CD4-positive, alpha-beta T cell (primary cell): ENCODE measurements around the gene MMADHC. TPM values are rescaled to one million over a fixed set of nuclear protein-coding genes. Genes with fewer than 3 reads are reported as not detected.
"Not testable (repeated sequence)": the region's sequence is repeated elsewhere in the genome, so short reads cannot be mapped to it uniquely, and the experiment has no call there.

ENCODE experiments used
- ATAC-seq: fragments of 200-7000 bp; cut with Tn5 transposase; one replicate; pipeline ENCODE4 v1.10.0; 2022; ENCODE audit warnings: mild to moderate bottlenecking; ENCODE audit not compliant: poor library complexity
- CTCF ChIA-PET: fragments of 350-600 bp; sonication (Branson Sonifier 250); formaldehyde crosslinking; loops from one replicate; lab custom pipeline; 2021; ENCODE audit warnings: antibody characterized with exemption, inconsistent platforms; lab: Charles Lee
- POLR2A ChIA-PET: fragments of 350-600 bp; sonication (Branson Sonifier 250); formaldehyde crosslinking; loops from one replicate; lab custom pipeline; 2021; ENCODE audit warnings: antibody characterized with exemption, inconsistent platforms; lab: Charles Lee
- DNase-seq, 14 experiments: peaks; one replicate each; pipeline ENCODE4 v3.0.0-alpha.2; 2013 to 2020; ENCODE audit warnings: mixed read lengths in 2 of 14
- H3K27ac ChIP-seq, 2 donors: one replicate each; pipeline versions ENCODE4 v1.5.1 to v1.7.0; 2013; ENCODE audit warnings: low read length in 2 of 2, low read depth in 1 of 2, mild to moderate bottlenecking in 1 of 2
- H3K27me3 ChIP-seq, 2 experiments: 1 replicate in 1 of 2; 2 replicates in 1 of 2; pipeline versions ENCODE4 v1.6.1 to v1.7.0; 2013; ENCODE audit warnings: low read length in 2 of 2, control low read depth in 1 of 2, mild to moderate bottlenecking in 1 of 2, moderate library complexity in 1 of 2; ENCODE audit not compliant: insufficient read depth in 2 of 2, control insufficient read depth in 1 of 2
- H3K36me3 ChIP-seq: one replicate; pipeline ENCODE4 v1.6.1; 2013; ENCODE audit warnings: low read length, control low read depth; ENCODE audit not compliant: insufficient read depth
- H3K4me1 ChIP-seq: one replicate; pipeline ENCODE4 v1.6.1; 2013; ENCODE audit warnings: low read length, control low read depth; ENCODE audit not compliant: insufficient read depth
- H3K4me3 ChIP-seq: one replicate; pipeline ENCODE4 v1.5.1; 2013; ENCODE audit warnings: mild to moderate bottlenecking, low read length, moderate library complexity
- H3K9me3 ChIP-seq, 2 experiments: 1 replicate in 1 of 2; 2 replicates in 1 of 2; pipeline versions ENCODE4 v1.6.1 to v1.7.0; 2013; ENCODE audit warnings: low read length in 2 of 2, mild to moderate bottlenecking in 2 of 2, control low read depth in 1 of 2, moderate library complexity in 1 of 2; ENCODE audit not compliant: control insufficient read depth in 1 of 2, insufficient read depth in 1 of 2
- H3K27ac Mint-ChIP-seq: one replicate; pipeline ENCODE4 v1.8.0; 2020; ENCODE audit warnings: mixed read lengths
- H3K27me3 Mint-ChIP-seq: one replicate; pipeline ENCODE4 v1.8.0; 2021; ENCODE audit warnings: mixed read lengths
- H3K36me3 Mint-ChIP-seq: one replicate; pipeline ENCODE4 v1.8.0; 2021; ENCODE audit warnings: low read depth, mixed read lengths
- H3K4me1 Mint-ChIP-seq: one replicate; pipeline ENCODE4 v1.8.0; 2021; ENCODE audit warnings: low read depth, mixed read lengths
- H3K4me3 Mint-ChIP-seq: one replicate; pipeline ENCODE4 v1.8.0; 2020; ENCODE audit warnings: mild to moderate bottlenecking, mixed read lengths
- H3K9me3 Mint-ChIP-seq: one replicate; pipeline ENCODE4 v1.8.0; 2020; ENCODE audit warnings: mixed read lengths
- intact Hi-C, 2 experiments: fragments of 100-400 bp; cut with DNase I in 1 of 2; cut with micrococcal nuclease in 1 of 2; formaldehyde crosslinking; loops; one replicate each; pipeline versions ENCODE4 v1.15.1 to v1.9.0; 2023 to 2025; cut with DNase I, micrococcal nuclease
- total RNA-seq, 174 experiments: library from RNA in 2 of 174; stranded (reverse) in 2 of 174; gene quantifications; one replicate each; pipeline ENCODE4 v1.2.3 and lab custom pipeline; 2021 to 2026
- TF ChIP-seq, protein P1 (sequence below): fragments of 200-600 bp; IDR thresholded peaks from one replicate; pipeline ENCODE4 v1.8.0; 2022; ENCODE audit warnings: antibody characterized with exemption, mild to moderate bottlenecking

MMADHC gene
- total RNA-seq, 2 experiments from 2014 or later = 77.3 to 77.8 TPM

DNA sequence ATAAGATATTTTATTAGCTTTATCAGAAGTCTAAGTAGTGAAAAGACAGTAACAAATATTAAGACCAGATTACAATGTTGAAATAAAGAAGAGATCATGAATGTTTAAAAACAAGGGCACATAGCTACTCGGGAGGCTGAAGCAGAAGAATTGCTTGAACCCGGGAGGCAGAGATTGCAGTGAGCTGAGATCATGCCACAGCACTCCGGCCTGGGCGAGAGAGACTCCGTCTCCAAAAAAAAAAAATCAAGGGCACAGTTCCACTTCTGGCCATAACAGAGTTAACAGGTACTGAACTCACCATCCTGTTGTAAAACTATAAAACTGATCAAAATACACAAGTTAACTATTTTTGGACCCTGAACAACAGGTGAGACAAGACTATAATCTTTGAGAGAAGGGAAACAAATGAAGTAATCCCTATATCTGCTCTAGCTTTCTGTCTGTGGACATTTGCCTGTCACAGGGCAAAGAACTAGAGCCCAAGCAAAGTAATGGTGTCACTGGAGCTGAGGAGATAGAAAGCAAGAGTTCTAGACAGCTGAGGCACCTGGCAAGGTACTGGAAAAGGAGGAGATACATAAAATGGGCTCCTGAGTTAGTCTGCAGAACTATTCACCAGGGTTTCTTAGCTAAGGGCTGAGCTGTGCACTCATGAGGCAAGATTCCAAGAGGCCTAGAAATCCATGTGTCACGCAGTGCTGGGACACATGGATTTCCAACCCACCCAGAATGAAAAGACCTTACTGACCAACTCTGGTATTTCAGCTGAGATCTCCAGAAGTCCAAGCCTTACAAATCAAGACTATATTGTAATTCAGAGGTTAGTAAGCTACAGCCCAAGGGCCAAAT, 15.2 kb downstream of the MMADHC start:
- no peaks in the 10 kb centered on the region for H3K4me1 ChIP-seq
- H3K27me3 Mint-ChIP-seq = no peaks in the 10 kb centered on the region
- H3K9me3 ChIP-seq = no peaks in the 10 kb centered on the region
- H3K27me3 ChIP-seq = no peaks in the 10 kb centered on the region
- intact Hi-C loops = loop anchor here in 1 of 2 experiments (10.0 kb wide), 1 partner anchor 1892 kb away; no protein-coding TSS in a partner anchor
- TF ChIP-seq, protein P1, sequence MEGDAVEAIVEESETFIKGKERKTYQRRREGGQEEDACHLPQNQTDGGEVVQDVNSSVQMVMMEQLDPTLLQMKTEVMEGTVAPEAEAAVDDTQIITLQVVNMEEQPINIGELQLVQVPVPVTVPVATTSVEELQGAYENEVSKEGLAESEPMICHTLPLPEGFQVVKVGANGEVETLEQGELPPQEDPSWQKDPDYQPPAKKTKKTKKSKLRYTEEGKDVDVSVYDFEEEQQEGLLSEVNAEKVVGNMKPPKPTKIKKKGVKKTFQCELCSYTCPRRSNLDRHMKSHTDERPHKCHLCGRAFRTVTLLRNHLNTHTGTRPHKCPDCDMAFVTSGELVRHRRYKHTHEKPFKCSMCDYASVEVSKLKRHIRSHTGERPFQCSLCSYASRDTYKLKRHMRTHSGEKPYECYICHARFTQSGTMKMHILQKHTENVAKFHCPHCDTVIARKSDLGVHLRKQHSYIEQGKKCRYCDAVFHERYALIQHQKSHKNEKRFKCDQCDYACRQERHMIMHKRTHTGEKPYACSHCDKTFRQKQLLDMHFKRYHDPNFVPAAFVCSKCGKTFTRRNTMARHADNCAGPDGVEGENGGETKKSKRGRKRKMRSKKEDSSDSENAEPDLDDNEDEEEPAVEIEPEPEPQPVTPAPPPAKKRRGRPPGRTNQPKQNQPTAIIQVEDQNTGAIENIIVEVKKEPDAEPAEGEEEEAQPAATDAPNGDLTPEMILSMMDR = no peak
- peaks cover 18% of the 10 kb centered on the region for H3K4me1 Mint-ChIP-seq
- no peaks in the 10 kb centered on the region for H3K9me3 Mint-ChIP-seq
- CTCF ChIA-PET = interaction anchor here (2.0 kb wide), 1 partner anchor 555 kb away, joined by 5 read pairs; no protein-coding TSS in a partner anchor
- peak overlapping the region; percentile 55 for H3K27ac Mint-ChIP-seq
- no peak overlapping the region for H3K4me3 Mint-ChIP-seq
- peaks cover 83% of the 10 kb centered on the region for H3K36me3 Mint-ChIP-seq
- DNase-seq = no peak
- peaks cover 93% of the 10 kb centered on the region for H3K36me3 ChIP-seq
- POLR2A ChIA-PET = interaction anchor here (1.3 kb wide), 1 partner anchor 15 kb away, joined by 4 read pairs; the partner anchor contains the start of gene MMADHC
- H3K27ac ChIP-seq = no peak overlapping the region
- H3K4me3 ChIP-seq = no peak overlapping the region
- ATAC-seq = no peak

DNA sequence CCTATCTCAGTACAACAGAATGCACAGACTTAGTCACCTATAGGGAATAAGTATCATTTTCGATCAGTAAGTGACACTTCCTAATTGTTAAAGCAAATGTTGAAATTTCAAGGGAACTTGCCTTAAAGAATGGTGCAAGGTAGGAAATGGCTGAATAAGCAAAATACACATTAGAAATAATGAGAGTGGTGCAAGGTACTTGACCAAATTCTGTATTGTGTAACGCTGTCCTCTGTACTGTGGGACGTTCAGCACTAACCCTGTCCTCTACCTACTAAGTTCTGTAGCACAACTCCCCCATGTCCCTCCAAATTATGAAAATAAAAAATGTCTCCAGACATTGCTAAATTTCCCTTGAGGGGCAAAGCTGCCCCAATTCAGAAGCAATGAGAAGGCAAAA, 19.4 kb downstream of the MMADHC start:
- H3K9me3 Mint-ChIP-seq = no peaks in the 10 kb centered on the region
- Histone ChIP-seq H3K27me3 (no peaks in the 10 kb centered on the region), H3K9me3 (no peaks in the 10 kb centered on the region), H3K27ac (no peak overlapping the region), H3K4me3 (no peak overlapping the region), H3K36me3 (peaks cover 69% of the 10 kb centered on the region), H3K4me1 (no peaks in the 10 kb centered on the region)
- H3K36me3 Mint-ChIP-seq = peaks cover 65% of the 10 kb centered on the region
- ChIA-PET CTCF (no interaction called here), POLR2A (no interaction called here)
- no peak overlapping the region for H3K4me3 Mint-ChIP-seq
- DNase-seq (no peak), ATAC-seq (no peak)
- TF ChIP-seq, protein P1 = no peak
- H3K27me3 Mint-ChIP-seq = no peaks in the 10 kb centered on the region
- peak overlapping the region; percentile 7 for H3K27ac Mint-ChIP-seq
- intact Hi-C loops = no loop called here
- H3K4me1 Mint-ChIP-seq = peaks cover 8% of the 10 kb centered on the region

DNA sequence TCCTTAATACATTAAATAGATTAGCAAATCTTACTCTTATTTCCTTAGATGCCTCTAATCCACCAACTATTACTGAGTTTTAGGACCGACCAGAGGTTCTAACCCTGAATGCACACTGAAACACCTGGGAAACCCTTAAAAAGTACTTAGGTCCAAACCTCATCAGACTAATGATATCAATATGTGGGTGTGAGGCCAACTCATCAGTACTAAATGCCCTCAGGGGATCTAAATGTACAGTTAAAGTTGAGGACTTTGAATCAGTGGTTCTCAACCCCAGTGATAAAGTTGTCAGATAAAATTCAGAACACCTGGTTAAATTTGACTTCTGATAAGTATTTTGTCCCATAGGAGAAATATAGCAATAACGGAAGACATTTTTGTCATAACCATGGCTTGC, 20.9 kb downstream of the MMADHC start:
- intact Hi-C loops = no loop called here
- TF ChIP-seq, protein P1 = no peak
- Mint-ChIP-seq H3K9me3 (no peaks in the 10 kb centered on the region), H3K27me3 (no peaks in the 10 kb centered on the region), H3K36me3 (peaks cover 51% of the 10 kb centered on the region), H3K27ac (no peak overlapping the region), H3K4me3 (no peak overlapping the region), H3K4me1 (no peaks in the 10 kb centered on the region)
- H3K27ac ChIP-seq = no peak overlapping the region
- ATAC-seq (no peak), DNase-seq (no peak)
- H3K36me3 ChIP-seq = peaks cover 54% of the 10 kb centered on the region
- H3K4me3 ChIP-seq = no peak overlapping the region
- CTCF ChIA-PET = no interaction called here
- H3K4me1 ChIP-seq = no peaks in the 10 kb centered on the region
- no peaks in the 10 kb centered on the region for H3K27me3 ChIP-seq
- no peaks in the 10 kb centered on the region for H3K9me3 ChIP-seq
- POLR2A ChIA-PET = no interaction called here

DNA sequence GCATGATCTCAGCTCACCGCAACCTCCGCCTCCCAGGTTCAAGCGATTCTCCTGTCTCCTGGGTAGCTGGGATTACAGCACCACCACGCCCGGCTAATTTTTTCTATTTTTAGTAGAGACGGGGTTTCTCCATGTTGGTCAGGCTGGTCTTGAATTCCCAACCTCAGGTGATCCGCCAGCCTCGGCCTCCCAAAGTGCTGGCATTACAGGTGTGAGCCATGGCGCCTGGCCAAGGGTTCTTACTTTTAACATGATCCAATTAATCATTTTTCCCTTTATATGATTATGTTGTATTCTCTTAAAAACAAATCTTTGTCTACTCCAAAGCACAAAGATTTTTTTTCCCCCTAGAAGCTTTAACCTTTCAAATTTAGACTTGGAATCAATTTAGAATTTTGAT, 21.9 kb downstream of the MMADHC start:
- H3K36me3 ChIP-seq = peaks cover 44% of the 10 kb centered on the region
- POLR2A ChIA-PET, H3K27me3 Mint-ChIP-seq, intact Hi-C loops, H3K27ac ChIP-seq, H3K9me3 ChIP-seq, DNase-seq, ATAC-seq, H3K9me3 Mint-ChIP-seq, CTCF ChIA-PET, H3K27me3 ChIP-seq, H3K4me1 ChIP-seq, H3K4me1 Mint-ChIP-seq, H3K4me3 ChIP-seq, H3K4me3 Mint-ChIP-seq: not testable (repeated sequence)
- Mint-ChIP-seq H3K36me3 (peaks cover 46% of the 10 kb centered on the region), H3K27ac (peak overlapping the region; percentile 6)
